Renal pelvis (tissue), 4 donors: ENCODE results near the gene NUDT19. TPM values are rescaled to one million over a fixed set of nuclear protein-coding genes. Genes with fewer than 3 reads are reported as not detected.
"Not testable (repeated sequence)": the region's sequence is repeated elsewhere in the genome, so short reads cannot be mapped to it uniquely, and the experiment has no call there.

Experiments
- DNase-seq: peaks from one replicate; pipeline ENCODE4 v3.0.0-alpha.2; 2013
- polyA plus RNA-seq, 3 donors: library from polyadenylated mRNA; unstranded; fragments of 120-200 nt; gene quantifications; one replicate each; pipeline ENCODE4 v1.2.1, GENCODE V29; 2013; ENCODE audit not compliant: insufficient read length in 3 of 3

The NUDT19 gene
- polyA plus RNA-seq, 3 donors = 10.5 to 11.7 (median 11.5) TPM

DNA sequence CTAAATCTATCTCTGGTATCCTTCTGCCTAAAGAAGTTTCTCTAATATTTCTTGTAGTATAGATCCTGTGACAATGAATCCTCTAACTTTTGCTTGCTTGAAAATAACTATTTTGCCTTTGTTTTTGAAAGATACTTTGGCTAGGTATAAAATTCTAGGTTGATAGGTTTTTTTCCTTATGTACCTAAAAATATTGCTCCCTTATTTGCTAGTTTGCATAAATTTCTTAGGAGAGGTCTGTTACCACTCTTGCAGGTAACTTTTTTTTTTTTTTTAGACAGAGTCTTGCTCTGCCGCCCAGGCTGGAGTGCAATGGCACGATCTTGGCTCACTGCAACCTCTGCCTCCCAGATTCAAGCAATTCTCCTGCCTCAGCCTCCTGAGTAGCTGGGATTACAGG, 12.4 kb downstream of the NUDT19 start:
- not testable (repeated sequence) for DNase-seq

- no peak for DNase-seq
Measured at GRCh38 chr19:32708457-32708856, 16.8 kb downstream of the NUDT19 start.

- no peak for DNase-seq
Measured at GRCh38 chr19:32709032-32709431, 17.4 kb downstream of the NUDT19 start.

DNA sequence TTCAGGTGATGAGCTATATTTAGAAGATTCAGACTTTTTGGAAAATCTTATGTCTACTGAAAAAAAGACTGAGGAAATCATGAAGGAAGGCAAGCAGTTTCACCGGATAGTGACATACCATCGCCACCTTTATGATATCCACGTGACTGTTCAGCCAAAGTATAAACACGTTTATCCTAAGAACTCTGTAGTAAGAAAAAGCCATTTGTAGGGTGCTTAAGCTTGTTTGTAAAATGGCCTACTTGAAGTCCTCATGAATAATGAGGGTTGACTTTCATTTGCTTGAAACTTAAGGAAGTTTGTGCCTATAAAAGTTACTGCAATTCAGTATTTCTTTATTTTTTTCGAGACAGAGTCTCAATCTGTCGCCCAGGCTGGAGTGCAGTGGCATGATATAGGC, 20.1 kb downstream of the NUDT19 start:
- no peak for DNase-seq

DNA sequence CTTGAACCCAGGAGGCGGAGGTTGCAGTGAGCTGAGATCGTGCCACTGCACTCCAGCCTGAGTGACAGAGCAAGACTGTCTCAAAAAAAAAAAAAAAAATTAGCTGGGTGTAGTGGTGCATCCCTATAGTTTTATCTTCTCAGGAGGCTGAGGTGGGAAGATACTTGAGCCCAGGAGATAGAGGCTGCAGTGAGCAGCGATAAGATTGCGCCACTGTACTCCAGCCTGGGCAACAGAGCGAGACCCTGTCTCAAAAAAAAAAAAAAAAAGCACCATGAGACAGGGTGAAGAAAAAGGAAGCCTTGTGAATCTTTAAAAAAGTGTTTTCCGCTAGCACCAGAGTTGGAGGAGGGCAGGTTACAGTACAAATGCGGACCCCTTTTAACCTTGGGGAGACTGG, 24.6 kb downstream of the NUDT19 start:
- not testable (repeated sequence) for DNase-seq

- no peak for DNase-seq
Measured at GRCh38 chr19:32717496-32717895, 25.9 kb downstream of the NUDT19 start.

DNA sequence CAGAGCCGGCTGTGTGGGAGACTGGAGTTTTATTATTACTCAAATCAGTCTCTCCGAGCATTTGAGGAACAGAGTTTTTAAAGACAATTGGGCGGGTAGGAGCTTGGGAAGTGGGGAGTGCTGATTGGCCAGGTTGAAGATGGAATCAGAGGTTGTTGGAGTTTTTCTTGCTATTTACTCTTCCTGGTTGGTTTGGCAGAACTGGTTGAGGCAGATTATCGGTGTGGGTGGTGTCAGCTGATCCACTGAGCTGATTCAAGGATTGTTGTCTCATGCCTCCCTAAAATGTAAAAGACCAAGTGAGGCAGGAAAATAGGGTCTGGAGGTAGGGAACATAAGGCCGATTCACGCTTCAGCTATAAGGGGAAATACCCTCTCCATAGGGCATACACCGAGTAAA, 26.7 kb downstream of the NUDT19 start:
- no peak for DNase-seq

- DNase-seq = no peak
Measured at GRCh38 chr19:32719611-32720059, 28.0 kb downstream of the NUDT19 start, which contains the start of gene TDRD12. Gene TDRD12, plus strand, starts transcription at chr19:32719767. Its CDS starts 306 bp downstream, at chr19:32720073.

DNA sequence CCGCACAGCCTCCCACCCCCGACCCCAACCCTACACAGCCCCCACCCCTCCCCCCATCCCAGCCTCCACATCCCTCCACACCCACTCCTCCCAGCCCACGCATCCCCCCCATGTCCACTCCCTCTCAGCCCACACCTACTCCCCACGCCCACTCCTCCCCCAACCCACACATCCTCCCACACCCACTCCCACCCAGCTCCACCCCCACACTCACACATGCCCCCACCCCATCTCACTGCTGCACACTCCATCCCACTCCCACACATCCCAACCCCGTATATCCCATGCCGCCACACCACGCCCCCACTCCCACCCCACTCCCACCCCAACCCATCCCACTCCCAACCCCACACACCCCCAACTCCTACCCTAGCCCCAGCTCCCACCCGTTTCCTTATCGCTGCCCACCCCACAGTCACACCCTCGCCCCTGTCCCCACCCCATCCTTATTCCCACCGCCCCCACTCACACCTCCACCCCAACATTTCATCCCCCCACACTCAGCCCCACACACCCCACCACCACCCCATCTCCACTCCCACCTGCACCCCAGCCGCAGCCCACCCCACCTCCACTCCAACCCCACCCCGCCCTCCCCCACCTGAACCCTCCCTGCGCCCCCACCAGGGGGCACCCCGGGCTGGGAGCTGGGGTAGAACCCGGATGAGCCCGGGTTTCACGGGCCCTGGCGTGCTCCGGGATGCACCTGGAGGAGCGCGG, 28.8 kb downstream of the NUDT19 start:
- DNase-seq = no peak

GRCh38 chr19:32720936-32721250, 29.3 kb downstream of the NUDT19 start:
- DNase-seq = no peak

DNA sequence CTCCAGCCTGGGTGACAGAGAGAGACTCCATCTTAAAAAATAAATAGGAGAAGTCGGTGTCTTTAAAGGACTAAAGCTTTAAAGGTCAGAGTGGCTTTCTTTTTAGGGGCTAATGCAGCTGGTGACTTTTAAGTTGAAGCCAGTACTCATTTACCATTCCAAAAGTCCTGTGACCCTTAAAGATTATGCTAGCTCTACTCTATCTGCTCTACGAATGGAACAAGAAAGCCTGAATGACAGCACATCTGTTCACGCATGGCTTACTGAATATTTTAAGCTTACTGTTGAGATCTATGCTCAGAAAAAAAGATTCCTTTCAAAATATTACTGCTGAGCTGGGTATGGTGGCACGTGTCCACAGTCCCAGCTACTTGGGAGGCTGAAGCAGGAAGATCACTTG, 44.3 kb downstream of the NUDT19 start:
- no peak for DNase-seq

DNA sequence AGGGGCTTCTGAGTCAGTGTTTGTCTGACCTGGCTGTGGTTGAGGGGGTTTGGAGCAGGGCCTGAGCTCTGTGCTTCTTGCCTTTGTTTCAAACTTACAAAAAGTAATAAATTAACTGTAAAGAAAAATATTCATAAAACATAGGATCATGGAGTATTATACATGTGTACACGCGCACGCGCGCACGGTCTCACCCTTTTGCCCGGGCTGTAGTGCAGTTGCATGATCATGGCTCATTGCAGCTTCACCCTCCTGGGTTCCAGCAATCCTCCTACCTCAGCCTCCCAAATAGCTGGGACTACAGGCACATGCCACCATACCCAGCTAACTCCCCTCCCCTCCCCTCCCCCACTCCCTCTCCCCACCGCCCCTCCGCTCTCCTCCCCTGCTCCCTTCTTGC, 51.4 kb downstream of the NUDT19 start:
- DNase-seq = no peak

- DNase-seq = no peak
Measured at GRCh38 chr19:32743447-32743846, 51.8 kb downstream of the NUDT19 start.

- DNase-seq = no peak
Measured at GRCh38 chr19:32744555-32745325, 53.1 kb downstream of the NUDT19 start.

DNA sequence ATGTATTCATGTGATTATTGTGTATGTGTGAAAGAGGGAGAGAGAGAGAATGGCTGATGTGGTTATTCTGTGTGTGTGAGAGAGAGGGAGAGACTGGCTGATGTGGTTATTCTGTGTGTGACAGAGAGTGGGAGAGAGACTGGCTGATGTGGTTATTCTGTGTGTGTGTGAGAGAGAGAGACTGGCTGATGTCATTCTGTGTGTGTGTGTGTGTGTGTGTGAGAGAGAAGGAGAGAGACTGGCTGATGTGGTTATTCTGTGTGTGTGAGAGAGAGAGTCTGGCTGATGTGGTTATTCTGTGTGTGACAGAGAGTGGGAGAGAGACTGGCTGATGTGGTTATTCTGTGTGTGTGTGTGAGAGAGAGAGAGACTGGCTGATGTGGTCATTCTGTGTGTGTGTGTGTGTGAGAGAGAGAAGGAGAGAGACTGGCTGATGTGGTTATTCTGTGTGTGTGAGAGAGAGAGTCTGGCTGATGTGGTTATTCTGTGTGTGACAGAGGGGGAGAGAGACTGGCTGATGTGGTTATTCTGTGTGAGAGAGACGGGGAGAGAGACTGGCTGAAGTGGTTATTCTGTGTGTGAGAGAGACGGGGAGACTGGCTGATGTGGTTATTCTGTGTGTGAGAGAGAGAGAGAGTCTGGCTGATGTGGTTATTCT, 54.1 kb downstream of the NUDT19 start:
- not testable (repeated sequence) for DNase-seq

GRCh38 chr19:32746631-32747196, 55.1 kb downstream of the NUDT19 start:
- DNase-seq = not testable (repeated sequence)

GRCh38 chr19:32748497-32748896, 56.9 kb downstream of the NUDT19 start:
- no peak for DNase-seq

GRCh38 chr19:32748948-32749347, 57.3 kb downstream of the NUDT19 start:
- no peak for DNase-seq

GRCh38 chr19:32749361-32749760, 57.7 kb downstream of the NUDT19 start:
- DNase-seq = no peak

DNA sequence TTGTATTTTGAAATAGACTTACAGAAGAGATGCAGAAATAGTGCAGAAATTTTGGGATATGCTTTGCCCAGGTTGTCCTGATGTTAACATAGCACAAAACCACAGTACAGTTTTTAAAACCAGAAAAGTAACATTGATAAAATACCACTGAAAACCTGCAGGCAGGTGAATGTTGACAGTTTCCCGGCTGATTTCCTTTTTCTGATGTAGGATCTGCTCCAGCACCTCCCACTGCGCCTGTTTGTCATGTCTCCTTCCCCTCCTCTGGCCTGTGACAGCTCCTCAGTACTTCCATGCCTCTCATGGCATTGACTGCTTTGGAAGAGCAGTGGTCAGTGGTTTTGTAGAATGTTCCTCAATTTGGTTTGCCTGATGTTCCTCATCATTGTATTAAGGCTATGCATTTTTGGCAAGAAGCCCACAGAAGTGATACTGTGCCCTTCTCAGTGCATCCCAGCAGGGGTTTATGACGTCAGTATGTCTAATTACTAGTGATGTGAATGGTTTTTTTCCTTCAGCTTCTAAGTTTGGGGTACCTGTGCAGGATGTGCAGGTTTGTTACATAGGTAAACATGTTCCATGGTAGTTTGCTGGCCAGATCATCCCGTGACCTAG, 58.9 kb downstream of the NUDT19 start:
- no peak for DNase-seq

DNA sequence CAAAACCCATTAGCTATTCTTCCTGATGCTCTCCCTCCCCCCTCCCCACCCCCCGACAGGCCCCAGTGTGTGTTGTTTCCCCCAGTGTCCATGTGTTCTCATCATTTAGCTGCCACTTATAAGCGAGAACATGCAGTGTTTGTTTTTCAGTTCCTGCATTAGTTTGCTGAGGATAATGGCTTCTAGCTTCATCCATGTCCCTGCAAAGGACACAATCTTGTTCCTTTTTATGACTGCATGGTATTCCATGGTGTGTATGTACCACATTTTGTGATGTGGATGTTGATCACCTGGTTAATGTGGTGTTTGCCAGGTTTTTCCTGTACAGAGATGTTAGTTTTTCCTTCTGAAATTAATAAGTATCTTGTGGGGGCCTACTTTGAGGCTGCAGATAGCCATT, 59.4 kb downstream of the NUDT19 start:
- no peak for DNase-seq

DNA sequence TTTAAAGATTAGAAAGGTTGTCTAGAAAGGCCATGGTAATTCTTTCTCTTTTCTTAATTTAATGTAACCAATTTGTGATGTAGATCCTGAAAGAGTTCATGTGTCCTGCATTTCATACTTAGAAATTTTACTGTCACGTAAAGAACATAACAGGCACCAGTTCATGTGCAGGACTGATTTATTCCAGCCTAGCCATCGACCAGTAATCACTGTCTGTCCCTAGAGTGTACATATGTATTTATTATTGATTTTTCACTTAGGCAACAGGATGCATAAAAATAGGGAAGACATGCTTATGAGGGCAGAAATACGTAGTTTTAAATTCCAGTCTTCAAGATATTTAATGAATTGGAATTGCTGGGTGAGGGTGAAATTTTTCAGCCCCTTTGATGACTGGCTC, 65.6 kb downstream of the NUDT19 start:
- DNase-seq = no peak
